Mucosa of descending colon (tissue), 3 donors: ENCODE results near the gene DNAH10. TPM values are rescaled to one million over a fixed set of nuclear protein-coding genes. Genes with fewer than 3 reads are reported as not detected.
"Not testable (repeated sequence)": the region's sequence is repeated elsewhere in the genome, so short reads cannot be mapped to it uniquely, and the experiment has no call there.

Experiments
- ATAC-seq: fragments of 200-7000 bp; cut with Tn5 transposase; one replicate; pipeline ENCODE4 v1.9.1; 2020; ENCODE audit warnings: mild to moderate bottlenecking, moderate library complexity
- DNase-seq, 3 donors: peaks; one replicate each; pipeline ENCODE4 v3.0.0-alpha.2; 2020
- H3K36me3 ChIP-seq: fragments of 200-600 bp; one replicate; pipeline ENCODE4 v1.8.0; 2021; ENCODE audit warnings: low read depth, mild to moderate bottlenecking
- H3K4me1 ChIP-seq: fragments of 200-600 bp; one replicate; pipeline ENCODE4 v1.8.0; 2021; ENCODE audit warnings: low read depth, mild to moderate bottlenecking
- H3K4me3 ChIP-seq: fragments of 200-600 bp; one replicate; pipeline ENCODE4 v1.8.0; 2021; ENCODE audit warnings: mild to moderate bottlenecking
- H3K9me3 ChIP-seq: fragments of 200-600 bp; one replicate; pipeline ENCODE4 v1.8.0; 2021; ENCODE audit warnings: mild to moderate bottlenecking
- intact Hi-C, 2 donors: fragments of 100-400 bp; cut with DNase I in 1 of 2; cut with micrococcal nuclease in 1 of 2; formaldehyde crosslinking; loops; one replicate each; pipeline versions ENCODE4 v1.11.0 to v1.11.1; 2022; cut with DNase I, micrococcal nuclease
- total RNA-seq, 3 donors: library from RNA; stranded (reverse); fragmentation: NEBNext Ultra II Directional in 2 of 3; extraction: Animal tissue kit (Norgen Biotek cat#: 25700) in 2 of 3; gene quantifications; one replicate each; pipeline versions ENCODE4 v1.2.1 to v1.2.4, GENCODE V29; 2021 to 2023
- TF ChIP-seq, protein P1 (sequence below): fragments of 200-600 bp; IDR thresholded peaks from one replicate; pipeline ENCODE4 v1.8.0; 2022; ENCODE audit warnings: antibody characterized with exemption, mild to moderate bottlenecking
- donor health status: DM: no; HTN: no; CAD: no; lungs with moderate emphysema.
- donor health status: DM: no; HTN: no; CAD: no.
- donor health status: DM: no; HTN: yes; CAD: no.

Gene DNAH10
- total RNA-seq, 3 donors from 2014 or later, result 0.29 to 0.63 (median 0.29) TPM

DNA sequence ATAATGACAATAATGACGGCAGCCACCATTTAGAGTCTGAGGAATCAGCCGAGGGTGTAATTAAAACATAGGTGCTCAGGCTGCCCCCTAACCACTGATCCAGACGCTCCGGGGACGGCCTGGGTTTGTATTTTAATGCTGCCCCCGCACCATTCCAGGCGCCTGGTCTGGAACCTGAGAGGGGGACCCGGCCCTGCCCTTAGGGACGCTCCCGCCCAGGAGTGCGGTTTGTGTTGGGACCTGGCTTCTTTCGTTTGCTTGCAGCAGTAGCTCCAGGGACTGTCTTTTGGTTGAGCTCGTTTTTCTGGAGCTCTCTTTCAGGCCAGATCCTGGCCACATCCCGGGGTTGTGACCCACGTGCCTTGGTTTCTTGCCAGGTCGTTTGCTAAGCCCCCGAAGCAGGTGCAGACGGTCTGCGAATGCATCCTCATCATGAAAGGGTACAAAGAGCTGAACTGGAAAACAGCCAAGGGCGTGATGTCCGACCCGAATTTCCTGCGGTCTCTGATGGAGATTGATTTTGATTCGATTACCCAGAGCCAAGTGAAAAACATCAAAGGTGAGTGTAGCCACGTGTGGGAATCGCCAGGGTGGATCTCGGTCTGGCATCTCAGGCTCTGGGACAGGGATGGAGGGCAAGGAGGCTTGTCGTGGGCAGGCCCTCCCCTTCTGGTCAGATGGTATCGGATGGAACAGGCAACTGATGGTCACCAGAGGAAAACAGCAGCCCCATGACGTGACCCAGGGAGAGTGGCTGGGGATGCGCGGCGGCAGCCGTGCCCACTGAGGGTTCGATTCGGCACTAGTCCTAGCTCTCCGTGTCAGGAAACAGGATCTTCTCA is 147.0 kb downstream of the DNAH10 start:
- DNase-seq (no peak), ATAC-seq (no peak)
- Histone ChIP-seq H3K4me3 (no peak overlapping the region), H3K4me1 (no peaks in the 10 kb centered on the region), H3K9me3 (no peaks in the 10 kb centered on the region), H3K36me3 (no peaks in the 10 kb centered on the region)
- TF ChIP-seq, protein P1, sequence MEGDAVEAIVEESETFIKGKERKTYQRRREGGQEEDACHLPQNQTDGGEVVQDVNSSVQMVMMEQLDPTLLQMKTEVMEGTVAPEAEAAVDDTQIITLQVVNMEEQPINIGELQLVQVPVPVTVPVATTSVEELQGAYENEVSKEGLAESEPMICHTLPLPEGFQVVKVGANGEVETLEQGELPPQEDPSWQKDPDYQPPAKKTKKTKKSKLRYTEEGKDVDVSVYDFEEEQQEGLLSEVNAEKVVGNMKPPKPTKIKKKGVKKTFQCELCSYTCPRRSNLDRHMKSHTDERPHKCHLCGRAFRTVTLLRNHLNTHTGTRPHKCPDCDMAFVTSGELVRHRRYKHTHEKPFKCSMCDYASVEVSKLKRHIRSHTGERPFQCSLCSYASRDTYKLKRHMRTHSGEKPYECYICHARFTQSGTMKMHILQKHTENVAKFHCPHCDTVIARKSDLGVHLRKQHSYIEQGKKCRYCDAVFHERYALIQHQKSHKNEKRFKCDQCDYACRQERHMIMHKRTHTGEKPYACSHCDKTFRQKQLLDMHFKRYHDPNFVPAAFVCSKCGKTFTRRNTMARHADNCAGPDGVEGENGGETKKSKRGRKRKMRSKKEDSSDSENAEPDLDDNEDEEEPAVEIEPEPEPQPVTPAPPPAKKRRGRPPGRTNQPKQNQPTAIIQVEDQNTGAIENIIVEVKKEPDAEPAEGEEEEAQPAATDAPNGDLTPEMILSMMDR, result no peak
- intact Hi-C loops, result loop anchor here in 1 of 2 donors (10.0 kb wide), 1 partner anchor 76 kb away; no protein-coding TSS in a partner anchor

DNA sequence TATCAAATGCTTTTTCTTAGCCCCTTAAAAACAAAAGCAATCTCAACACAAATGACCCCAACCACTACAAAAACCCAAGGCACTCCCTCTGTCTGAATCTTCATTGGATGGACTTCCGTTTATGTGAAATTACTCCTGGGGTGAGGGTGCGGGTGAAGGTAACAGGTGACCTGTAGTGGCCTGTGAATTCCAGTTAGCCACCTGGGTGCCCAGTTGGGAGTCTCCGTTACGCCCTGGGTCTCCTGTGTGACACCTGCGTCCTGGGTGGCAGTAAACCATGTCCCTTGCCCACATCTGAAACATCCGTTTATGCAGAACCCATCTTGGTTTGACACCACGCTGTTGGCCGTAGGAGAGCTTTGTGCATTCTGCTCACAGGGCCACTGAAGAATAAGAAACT is 148.0 kb downstream of the DNAH10 start:
- Histone ChIP-seq H3K36me3 (no peaks in the 10 kb centered on the region), H3K4me1 (no peaks in the 10 kb centered on the region), H3K4me3 (no peak overlapping the region), H3K9me3 (no peaks in the 10 kb centered on the region)
- DNase-seq (no peak), ATAC-seq (no peak)
- TF ChIP-seq, protein P1, result no peak
- intact Hi-C loops, result no loop called here

DNA sequence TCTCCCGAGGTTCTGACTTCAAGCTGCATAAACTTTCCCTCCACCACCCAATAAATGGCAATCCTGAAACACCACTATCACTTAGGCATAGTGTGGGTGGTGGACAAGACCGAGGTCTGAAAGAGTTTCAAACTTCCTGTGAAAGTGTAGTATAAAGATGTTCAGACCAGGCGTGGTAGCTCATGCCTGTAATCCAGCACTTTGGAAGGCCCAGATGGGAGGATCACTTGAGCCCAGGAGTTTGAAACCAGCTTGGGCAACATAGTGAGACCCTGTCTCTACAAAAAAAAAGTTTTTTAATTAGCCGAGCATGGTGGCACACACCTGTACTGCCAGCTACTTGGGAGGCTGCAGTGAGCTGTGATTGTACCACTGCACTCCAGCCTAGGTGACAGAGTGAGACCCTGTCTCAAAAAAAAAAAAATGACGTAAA is 148.7 kb downstream of the DNAH10 start:
- Histone ChIP-seq H3K36me3 (no peaks in the 10 kb centered on the region), H3K9me3 (no peaks in the 10 kb centered on the region), H3K4me1 (no peaks in the 10 kb centered on the region), H3K4me3 (no peak overlapping the region)
- ATAC-seq, result no peak
- DNase-seq, result no peak
- TF ChIP-seq, protein P1, result no peak
- intact Hi-C loops, result no loop called here

DNA sequence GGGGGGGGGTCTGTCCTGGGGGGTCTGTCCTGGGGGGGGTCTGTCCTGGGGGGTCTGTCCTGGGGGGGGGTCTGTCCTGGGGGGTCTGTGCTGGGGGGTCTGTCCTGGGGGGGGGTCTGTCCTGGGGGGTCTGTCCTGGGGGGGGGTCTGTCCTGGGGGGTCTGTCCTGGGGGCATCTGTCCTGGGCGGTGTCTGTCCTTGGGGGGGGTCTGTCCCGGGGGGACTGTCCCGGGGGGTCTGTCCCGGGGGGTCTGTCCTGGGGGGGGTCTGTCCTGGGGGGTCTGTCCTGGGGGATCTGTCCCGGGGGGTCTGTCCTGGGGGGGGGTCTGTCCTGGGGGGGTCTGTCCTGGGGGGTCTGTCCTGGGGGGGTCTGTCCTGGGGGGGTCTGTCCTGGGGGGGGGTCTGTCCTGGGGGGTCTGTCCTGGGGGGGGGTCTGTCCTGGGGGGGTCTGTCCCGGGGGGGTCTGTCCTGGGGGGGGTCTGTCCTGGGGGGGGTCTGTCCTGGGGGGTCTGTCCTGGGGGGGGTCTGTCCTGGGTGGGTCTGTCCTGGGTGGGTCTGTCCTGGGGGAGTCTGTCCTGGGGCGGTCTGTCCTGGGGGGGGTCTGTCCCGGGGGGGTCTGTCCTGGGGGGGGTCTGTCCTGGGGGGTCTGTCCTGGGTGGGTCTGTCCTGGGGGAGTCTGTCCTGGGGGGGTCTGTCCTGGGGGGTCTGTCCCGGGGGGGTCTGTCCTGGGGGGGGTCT is 149.7 kb downstream of the DNAH10 start:
- H3K4me1 ChIP-seq, H3K9me3 ChIP-seq, intact Hi-C loops, H3K4me3 ChIP-seq, H3K36me3 ChIP-seq, ATAC-seq, DNase-seq: not testable (repeated sequence)

DNA sequence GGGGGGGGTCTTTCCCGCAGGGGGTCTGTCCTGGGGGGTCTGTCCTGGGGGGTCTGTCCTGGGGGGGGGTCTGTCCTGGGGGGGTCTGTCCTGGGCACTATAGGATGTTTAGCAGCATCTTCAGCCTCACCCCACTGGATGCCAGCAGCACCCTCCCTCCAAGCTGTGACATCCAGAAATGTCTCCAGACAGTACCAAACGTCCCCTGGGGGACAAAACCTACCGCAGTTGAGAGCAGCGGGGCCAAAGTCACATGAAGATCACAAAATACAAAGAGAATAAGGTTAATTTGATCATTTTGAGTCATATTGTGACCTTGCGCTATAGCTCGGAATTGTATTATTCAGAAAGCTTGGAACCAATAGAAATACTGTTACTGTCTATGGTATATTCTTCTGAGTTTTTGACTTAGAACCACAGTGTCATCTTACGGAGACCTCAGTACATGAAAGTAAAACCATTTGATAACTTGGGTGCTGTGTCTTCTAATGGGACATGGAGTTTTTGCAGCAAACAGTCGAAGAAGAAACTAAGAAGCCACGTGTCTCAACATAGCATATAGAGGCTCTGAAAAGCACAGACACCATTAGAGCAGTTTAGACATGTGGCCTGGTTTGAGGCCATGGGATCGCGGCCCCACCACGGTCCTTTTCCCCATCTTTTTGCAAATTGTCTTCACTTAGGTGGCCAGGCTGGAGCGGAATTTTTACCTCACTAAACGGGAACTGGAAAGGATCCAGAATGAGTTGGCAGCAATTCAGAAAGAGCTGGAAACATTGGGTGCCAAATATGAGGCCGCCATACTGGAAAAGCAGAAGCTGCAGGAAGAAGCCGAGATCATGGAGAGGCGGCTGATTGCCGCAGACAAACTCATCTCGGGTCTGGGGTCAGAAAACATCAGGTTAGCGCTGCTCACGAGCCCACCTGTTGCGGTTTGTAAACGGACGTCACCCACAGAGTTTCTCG is 150.6 kb downstream of the DNAH10 start:
- Histone ChIP-seq H3K4me1 (no peaks in the 10 kb centered on the region), H3K36me3 (no peaks in the 10 kb centered on the region), H3K9me3 (no peaks in the 10 kb centered on the region), H3K4me3 (no peak overlapping the region)
- intact Hi-C loops, result no loop called here
- TF ChIP-seq, protein P1, result no peak
- DNase-seq, result no peak
- ATAC-seq, result no peak
